ENCODE data around the gene LAMA3. TPM values are rescaled to one million over a fixed set of nuclear protein-coding genes. Genes with fewer than 3 reads are reported as not detected.
A peak's percentile ranks its signal among the peaks of the same experiment; 100 is the strongest.

The LAMA3 gene
- total and polyA plus RNA-seq, 10 of the 15 experiments (the other 5 are each of a cell fraction or from before 2014, with no cell fraction given), result 0.37 to 6.5 (median 5.4) TPM

GRCh38 chr18:23682472-23682871 is 6.8 kb upstream of the LAMA3 start (continued):
- no peak for TF ChIP-seq USF2 (IDR thresholded peaks at IDR 0.05; ENCODE audit: borderline replicate concordance, low read depth, low read length)
- TF ChIP-seq MTA3 (IDR thresholded peaks at IDR 0.05; ENCODE audit: borderline replicate concordance, low read length), result 0 out of 2 replicates have a peak, but pooled peaks have one; percentile 32
- no peak for TF ChIP-seq EED (IDR thresholded peaks at IDR 0.05; ENCODE audit: low read depth)
- TF ChIP-seq NFIC (IDR thresholded peaks at IDR 0.05; ENCODE audit: low read depth, low read length), result peak; percentile 92; the same call in 1 of the 2 replicates
- peak; percentile 75; the same call in 1 of the 2 replicates for TF ChIP-seq CREM (IDR thresholded peaks at IDR 0.05; ENCODE audit: low read depth)
- no peak for TF ChIP-seq ZZZ3 (IDR thresholded peaks at IDR 0.05; ENCODE audit: control insufficient read depth, insufficient read length, low read depth)
- no peak for TF ChIP-seq CHD1 (IDR thresholded peaks at IDR 0.05; ENCODE audit: low read depth, low read length)
- no peak for TF ChIP-seq E4F1 (IDR thresholded peaks at IDR 0.05; ENCODE audit: borderline replicate concordance, partially characterized antibody)
- TF ChIP-seq ASH2L (IDR thresholded peaks at IDR 0.05; ENCODE audit: borderline replicate concordance, low read depth), result no peak
- TF ChIP-seq MTA2 (IDR thresholded peaks at IDR 0.05; ENCODE audit: low read depth), result no peak
- no peak for TF ChIP-seq CTCF (IDR thresholded peaks at IDR 0.05 in 2 of 3, conservative IDR thresholded peaks at IDR 0.05 in 1 of 3; ENCODE audit: control insufficient read depth in 2 of 3, extremely low read depth in 1 of 3, insufficient read depth in 1 of 3, low read depth in 3 of 3, low read length in 3 of 3)
- TF ChIP-seq POU2F2 (IDR thresholded peaks at IDR 0.05; ENCODE audit: borderline replicate concordance, low read depth, low read length), result no peak
- TF ChIP-seq KDM1A (IDR thresholded peaks at IDR 0.05; ENCODE audit: borderline replicate concordance), result no peak
- TF ChIP-seq NR2F1 (conservative IDR thresholded peaks at IDR 0.05), result no peak
- TF ChIP-seq CBFB (IDR thresholded peaks at IDR 0.05; ENCODE audit: low read depth), result no peak
- TF ChIP-seq POLR2AphosphoS5 (IDR thresholded peaks at IDR 0.05; ENCODE audit: low read length), result no peak
- no peak for TF ChIP-seq MYC (IDR thresholded peaks at IDR 0.05; ENCODE audit: insufficient read depth, insufficient read length, insufficient replicate concordance, low read length, severe bottlenecking)
- no peak for TF ChIP-seq SMARCA5 (IDR thresholded peaks at IDR 0.05)
- peak; percentile 67 for TF ChIP-seq MEF2A (IDR thresholded peaks at IDR 0.05; ENCODE audit: insufficient read depth, low read depth, low read length)
- TF ChIP-seq, protein P1, sequence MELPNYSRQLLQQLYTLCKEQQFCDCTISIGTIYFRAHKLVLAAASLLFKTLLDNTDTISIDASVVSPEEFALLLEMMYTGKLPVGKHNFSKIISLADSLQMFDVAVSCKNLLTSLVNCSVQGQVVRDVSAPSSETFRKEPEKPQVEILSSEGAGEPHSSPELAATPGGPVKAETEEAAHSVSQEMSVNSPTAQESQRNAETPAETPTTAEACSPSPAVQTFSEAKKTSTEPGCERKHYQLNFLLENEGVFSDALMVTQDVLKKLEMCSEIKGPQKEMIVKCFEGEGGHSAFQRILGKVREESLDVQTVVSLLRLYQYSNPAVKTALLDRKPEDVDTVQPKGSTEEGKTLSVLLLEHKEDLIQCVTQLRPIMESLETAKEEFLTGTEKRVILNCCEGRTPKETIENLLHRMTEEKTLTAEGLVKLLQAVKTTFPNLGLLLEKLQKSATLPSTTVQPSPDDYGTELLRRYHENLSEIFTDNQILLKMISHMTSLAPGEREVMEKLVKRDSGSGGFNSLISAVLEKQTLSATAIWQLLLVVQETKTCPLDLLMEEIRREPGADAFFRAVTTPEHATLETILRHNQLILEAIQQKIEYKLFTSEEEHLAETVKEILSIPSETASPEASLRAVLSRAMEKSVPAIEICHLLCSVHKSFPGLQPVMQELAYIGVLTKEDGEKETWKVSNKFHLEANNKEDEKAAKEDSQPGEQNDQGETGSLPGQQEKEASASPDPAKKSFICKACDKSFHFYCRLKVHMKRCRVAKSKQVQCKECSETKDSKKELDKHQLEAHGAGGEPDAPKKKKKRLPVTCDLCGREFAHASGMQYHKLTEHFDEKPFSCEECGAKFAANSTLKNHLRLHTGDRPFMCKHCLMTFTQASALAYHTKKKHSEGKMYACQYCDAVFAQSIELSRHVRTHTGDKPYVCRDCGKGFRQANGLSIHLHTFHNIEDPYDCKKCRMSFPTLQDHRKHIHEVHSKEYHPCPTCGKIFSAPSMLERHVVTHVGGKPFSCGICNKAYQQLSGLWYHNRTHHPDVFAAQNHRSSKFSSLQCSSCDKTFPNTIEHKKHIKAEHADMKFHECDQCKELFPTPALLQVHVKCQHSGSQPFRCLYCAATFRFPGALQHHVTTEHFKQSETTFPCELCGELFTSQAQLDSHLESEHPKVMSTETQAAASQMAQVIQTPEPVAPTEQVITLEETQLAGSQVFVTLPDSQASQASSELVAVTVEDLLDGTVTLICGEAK (IDR thresholded peaks at IDR 0.05; ENCODE audit: borderline replicate concordance), result no peak
- no peak for TF ChIP-seq NRF1 (conservative IDR thresholded peaks at IDR 0.05; ENCODE audit: low read depth, low read length)
- no peak for TF ChIP-seq RB1 (IDR thresholded peaks at IDR 0.05; ENCODE audit: borderline replicate concordance)
- TF ChIP-seq CEBPB (IDR thresholded peaks at IDR 0.05; ENCODE audit: borderline replicate concordance in 1 of 2, low read depth in 2 of 2, low read length in 2 of 2), result no peak; a peak in 1 of 4 replicates

Measured in GM12878 (cell line).